Measurements from ENCODE around the gene OTUB2.

OTUB2 gene

DNA sequence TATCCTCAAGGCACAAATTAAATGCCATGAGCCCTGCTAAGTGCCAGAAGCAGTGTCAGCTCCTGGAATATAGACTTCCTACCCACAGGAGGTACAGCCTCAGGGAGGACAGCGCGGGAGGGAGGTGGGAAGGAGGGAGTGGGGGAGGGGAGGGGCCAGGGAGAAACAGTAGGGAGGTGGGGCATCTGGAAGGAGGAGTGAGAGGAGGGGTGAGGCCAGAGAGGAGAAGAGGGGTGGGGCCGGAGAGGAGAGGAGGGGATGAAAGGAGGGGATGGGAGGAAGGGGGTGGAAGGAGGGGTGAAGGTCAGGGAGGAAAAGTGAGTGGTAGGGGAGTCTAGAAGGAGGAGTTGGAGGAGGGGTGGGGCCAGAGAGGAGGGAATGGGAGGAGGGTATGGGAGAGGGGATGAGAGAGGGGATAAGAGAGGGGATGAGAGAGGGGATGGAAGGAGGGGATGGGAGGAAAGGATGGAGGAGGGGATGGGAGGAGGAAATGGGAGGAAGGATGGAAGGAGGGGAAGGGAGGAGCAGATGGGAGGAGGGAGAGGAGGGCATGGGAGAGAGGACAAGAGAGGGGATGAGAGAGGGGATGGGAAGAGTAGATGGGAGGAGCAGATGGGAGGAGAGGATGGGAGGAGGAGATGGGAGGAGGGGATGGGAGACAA is 38.2 kb upstream of the OTUB2 start:
- TF ChIP-seq ZNF274 (IDR thresholded peaks at IDR 0.05; ENCODE audit: low read depth, low read length): no peak
- no peak overlapping the region for H3K4me3 ChIP-seq (ENCODE audit: low read length)

DNA sequence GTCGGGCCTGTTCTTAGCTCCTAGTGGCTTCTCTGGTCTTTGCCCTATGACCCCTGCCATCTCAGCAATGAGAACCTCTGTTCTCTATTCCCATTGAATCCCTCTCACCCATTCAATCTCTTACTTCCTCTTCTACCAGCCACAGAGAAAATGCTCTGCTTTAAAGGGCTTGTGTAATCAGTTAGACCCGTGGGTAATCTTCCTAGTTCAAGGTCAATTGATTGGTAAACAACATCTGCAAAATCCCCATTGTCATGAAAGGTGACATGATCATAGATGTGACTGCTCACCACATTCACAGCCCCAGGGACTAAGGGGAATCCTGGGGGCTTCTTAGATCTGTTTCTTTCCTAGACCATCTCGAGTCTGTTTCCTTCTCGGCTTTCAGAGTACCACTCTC is 36.2 kb upstream of the OTUB2 start:
- TF ChIP-seq ZNF274 (IDR thresholded peaks at IDR 0.05; ENCODE audit: low read depth, low read length): no peak
- H3K4me3 ChIP-seq (ENCODE audit: low read length): no peak overlapping the region

DNA sequence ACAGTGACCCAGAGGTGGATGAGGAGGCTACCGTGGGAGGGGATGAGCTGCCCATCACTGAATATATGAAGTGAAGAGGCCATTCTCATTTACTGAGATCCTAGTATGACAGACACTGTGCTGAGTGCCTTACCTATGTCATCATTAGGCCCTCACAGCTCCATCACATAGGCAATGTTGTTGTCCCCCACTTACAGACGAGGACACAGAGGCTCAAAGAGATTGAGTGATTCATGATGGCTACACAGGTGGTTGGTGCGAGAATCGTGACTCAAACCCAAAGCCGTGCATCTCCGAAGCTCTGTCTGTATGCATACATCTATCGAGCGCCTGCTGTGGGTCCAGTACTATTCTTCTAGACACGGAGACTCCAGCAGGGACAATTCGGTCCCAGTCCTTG is 34.9 kb upstream of the OTUB2 start:
- no peak overlapping the region for H3K4me3 ChIP-seq (ENCODE audit: low read length)
- TF ChIP-seq ZNF274 (IDR thresholded peaks at IDR 0.05; ENCODE audit: low read depth, low read length): no peak

DNA sequence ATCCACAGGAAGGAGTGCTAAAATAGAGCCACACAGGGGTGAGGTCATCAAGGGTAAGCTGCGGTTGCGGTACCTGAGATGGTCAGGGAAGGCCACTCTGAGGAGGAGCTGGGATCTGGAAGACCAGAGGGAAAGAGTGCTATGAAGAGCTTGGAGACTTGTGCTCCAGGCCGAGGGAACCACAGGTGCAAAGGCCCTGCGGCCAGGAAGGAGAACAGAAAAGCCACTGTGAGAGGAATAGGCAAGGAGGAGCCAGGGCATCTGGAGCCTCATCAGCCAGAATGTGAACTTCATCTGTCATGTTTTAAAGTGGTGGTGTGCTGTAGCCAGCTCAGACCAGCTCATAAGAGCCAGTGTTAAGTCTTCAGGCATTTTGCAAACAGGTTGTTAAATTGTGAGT is 34.5 kb upstream of the OTUB2 start:
- no peak for TF ChIP-seq ZNF274 (IDR thresholded peaks at IDR 0.05; ENCODE audit: low read depth, low read length)
- H3K4me3 ChIP-seq (ENCODE audit: low read length): no peak overlapping the region

DNA sequence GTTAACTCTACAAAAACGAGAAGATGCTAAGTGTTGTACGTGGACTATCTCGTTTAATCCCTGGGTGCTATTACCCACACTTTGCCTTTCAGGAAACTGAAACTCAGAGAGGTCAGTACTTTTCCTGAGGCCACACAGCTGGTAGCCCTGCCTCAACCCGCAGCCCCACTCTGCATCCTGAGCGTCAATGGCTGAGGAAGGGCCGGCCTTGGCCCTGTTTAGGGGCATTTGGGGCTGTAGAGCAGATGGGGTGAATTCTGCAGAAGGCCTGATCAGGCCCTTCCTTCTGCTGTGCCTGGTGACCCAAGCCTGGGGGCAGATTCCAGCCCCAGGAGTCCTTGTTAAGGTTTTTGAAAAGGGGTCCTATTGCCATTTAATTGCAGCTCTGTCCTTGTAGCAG is 32.8 kb upstream of the OTUB2 start:
- TF ChIP-seq ZNF274 (IDR thresholded peaks at IDR 0.05; ENCODE audit: low read depth, low read length): no peak
- no peak overlapping the region for H3K4me3 ChIP-seq (ENCODE audit: low read length)

DNA sequence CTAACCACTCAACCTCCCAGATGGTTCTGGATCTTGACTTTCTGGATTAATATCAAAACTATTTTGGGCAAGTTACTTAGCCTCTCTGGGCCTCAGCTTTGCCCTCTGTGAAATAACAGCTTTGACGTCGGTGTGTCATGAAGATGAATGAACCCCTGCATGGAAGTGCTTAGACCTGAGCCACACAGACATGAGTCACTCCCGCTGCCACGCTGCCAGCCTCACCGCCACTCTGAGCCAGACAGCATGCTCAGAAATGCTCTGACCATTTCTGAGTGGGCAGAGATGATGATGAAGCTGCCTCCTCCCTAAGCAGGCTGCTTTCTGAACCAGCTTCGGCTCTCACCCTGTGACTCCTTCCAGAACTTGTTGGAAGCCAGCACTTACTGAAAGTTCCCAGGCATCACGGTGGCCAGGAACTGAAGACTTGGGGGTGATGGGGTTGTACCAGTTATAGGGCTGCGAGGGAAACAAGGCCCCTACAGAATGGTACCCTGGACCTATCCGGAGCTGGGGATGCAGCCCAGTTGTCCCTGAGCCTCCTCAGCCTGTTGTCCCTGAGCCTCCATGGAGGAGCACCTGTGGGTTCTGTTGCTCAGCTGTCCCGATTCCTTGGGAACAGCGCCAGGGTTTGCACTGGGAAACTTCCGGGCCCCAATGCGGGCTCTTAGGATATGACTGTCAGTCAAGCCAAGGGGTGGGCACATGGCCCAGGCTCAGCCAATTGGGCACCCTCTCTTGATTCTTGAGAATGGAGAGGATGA is 31.0 kb upstream of the OTUB2 start:
- TF ChIP-seq ZNF274 (IDR thresholded peaks at IDR 0.05; ENCODE audit: low read depth, low read length): no peak
- H3K4me3 ChIP-seq (ENCODE audit: low read length): no peak overlapping the region

DNA sequence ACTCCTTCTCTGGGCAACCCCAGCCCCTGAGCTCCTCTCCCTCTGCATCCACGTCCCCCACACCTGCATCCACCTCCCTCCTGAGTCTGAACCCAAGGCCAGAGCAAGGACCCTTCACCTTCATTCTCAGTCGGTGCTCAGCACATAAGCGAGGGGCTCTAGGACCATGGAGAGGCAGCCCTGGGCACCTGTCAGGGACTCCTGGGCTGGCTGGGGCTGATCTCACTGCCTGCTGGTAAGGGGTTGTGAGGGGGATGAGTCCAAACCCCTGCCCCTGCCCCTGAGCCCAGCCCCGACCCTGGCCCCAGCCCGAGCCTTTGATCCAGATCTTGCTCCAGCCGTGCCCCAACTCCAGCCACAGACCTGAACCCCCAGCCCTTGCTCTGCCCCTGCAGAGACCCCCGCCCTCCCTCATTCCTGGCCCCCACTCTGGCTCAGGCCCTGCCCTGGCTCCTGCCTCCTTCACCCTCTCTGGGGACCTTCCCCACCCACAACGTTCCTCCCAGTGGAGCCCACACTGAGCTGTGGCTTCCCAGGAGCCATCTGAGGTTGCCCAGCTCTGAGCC is 29.9 kb upstream of the OTUB2 start:
- no peak for TF ChIP-seq ZNF274 (IDR thresholded peaks at IDR 0.05; ENCODE audit: low read depth, low read length)

DNA sequence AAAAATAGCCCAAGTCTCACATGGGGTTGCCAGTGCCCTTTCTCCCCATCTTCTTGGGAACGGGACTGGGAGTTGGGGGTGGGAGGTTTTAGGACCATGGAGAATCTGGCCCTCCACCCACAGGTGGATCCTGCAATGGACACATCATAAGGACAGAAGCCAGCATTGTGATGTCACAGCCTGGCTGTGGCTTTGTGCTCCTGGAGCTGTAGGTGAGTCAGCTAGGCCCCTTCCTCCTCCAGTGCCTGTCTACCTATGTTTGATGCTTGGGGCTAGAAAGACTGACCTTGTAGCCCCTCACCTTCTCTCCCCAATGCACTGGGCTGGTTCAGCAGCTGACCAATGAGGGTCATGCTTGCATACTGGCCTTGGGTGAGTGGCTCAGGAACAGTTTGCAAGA is 29.1 kb upstream of the OTUB2 start, which contains the start of gene CCDC197:
TSS of gene CCDC197 (plus strand) at position 220 of the 400 bp plus-strand sequence. CDS start 831 bp downstream, outside the sequence.
- TF ChIP-seq ZNF274 (IDR thresholded peaks at IDR 0.05; ENCODE audit: low read depth, low read length): no peak

More for the DNA sequence above, 29.9 kb upstream of the OTUB2 start:
- H3K4me3 ChIP-seq (ENCODE audit: low read length): no peak overlapping the region

DNA sequence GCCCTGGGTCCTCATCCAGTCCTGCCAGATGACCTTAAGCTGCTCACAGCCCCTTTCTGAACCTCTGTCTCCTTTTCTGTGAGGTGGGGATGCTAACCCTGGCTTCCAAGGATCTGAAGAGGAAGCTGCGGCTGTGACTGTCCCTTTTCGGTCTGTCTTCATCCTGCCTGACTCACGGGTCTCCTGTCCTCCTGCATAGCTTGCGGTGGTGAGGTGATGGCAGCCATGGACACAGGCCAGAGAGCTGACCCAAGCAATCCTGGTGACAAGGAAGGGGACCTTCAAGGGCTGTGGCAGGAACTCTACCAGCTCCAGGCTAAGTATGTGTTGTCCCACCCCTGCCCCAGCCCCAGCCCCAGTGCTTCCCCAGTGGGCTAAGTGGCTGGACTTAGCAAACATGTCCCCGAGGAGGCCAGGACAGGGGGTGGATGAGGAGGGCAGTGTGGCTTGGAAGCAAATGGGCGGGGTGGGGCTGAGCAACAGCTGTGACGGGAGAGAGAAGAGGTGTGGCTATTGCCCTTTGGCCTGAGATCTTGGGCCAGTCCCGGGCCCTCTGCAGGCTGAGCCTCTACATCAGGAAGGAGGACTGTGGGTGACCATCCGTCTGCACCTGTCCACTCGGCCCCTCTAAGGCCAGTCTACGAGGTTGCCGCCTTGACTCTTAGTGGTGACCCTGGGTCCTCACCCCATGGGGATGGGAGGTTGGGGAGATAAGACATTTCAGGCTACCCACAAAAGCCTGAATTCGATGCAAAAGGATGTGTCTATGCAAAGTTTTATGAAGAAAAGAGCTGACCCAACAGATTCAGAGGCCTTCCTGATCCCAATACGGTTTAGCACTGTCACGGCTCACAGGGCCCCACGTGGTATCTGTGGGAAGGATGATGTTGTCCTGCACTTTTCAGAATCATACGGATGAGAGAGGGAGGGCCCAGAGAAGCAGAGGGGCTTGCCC is 27.9 kb upstream of the OTUB2 start:
- TF ChIP-seq ZNF274 (IDR thresholded peaks at IDR 0.05; ENCODE audit: low read depth, low read length): no peak
- H3K4me3 ChIP-seq (ENCODE audit: low read length): no peak overlapping the region

More for the DNA sequence above, 29.1 kb upstream of the OTUB2 start, which contains the start of gene CCDC197:
- no peak within 1 kb of the TSS for H3K4me3 ChIP-seq (ENCODE audit: low read length)

DNA sequence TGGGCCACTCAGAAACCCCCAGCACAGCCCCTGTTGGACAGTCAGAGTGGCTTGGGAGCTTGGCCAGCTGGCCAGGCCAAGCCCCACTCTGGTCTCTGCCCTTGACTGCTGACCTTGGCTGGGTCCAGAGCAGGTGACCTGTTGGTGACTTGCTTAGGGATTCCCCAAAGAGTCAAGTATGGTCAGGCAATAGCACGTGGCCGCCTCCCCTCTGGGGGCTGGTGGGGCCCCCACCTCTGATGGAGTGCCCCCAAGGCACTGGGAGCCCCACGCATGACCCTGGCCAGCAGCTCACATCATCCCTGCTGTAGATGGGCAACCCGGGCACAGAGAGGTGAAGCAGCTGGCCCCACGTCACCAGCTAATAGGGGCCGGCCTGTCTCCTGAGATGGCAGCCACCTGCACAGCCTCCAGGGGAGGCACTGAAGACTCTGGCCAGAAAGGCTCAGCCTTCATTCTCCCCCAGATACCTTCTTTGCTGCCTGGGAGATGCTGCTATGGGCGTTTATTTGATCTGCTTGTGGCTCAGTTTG is 27.2 kb upstream of the OTUB2 start:
- H3K4me3 ChIP-seq (ENCODE audit: low read length): no peak overlapping the region
- TF ChIP-seq ZNF274 (IDR thresholded peaks at IDR 0.05; ENCODE audit: low read depth, low read length): no peak

DNA sequence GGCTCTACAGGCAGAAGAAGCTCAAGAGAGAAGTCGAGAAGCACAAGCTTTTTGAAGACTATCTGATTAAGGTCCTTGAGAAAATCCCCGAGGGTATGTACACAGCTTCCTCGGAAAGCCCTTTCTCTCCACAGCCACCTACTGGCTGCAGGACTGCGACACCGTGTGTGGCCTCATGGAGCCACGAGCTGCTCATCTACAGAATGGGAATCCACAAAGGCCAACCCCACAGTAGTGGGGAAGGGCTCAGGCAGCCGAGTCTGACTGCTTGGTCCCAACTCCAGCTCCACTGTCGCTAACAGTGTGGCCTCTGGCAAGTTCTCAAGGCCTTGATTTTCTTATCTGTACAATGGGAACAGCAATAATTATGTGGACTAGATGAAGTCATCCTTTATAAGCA is 26.6 kb upstream of the OTUB2 start:
- no peak for TF ChIP-seq ZNF274 (IDR thresholded peaks at IDR 0.05; ENCODE audit: low read depth, low read length)
- no peak overlapping the region for H3K4me3 ChIP-seq (ENCODE audit: low read length)

DNA sequence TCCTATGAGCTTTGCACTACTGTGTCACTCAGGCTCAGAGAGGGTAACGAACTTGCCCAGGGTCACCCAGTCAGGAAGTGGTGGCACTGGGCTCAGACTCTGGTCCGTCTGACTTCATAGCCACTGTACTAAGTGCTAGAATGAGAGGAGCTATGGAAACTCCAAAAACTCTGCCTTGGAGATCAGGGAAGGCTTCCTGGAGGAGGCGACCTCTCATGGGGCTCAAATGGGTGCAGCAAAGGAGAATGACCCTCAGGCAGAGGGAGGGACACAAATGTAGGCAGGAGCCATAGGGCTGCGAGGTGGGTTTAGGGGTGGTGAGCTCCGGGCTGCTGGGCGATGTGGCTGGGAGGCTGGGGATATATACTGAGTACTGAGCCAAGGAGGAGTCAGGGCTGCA is 25.9 kb upstream of the OTUB2 start:
- no peak for TF ChIP-seq ZNF274 (IDR thresholded peaks at IDR 0.05; ENCODE audit: low read depth, low read length)
- no peak overlapping the region for H3K4me3 ChIP-seq (ENCODE audit: low read length)

DNA sequence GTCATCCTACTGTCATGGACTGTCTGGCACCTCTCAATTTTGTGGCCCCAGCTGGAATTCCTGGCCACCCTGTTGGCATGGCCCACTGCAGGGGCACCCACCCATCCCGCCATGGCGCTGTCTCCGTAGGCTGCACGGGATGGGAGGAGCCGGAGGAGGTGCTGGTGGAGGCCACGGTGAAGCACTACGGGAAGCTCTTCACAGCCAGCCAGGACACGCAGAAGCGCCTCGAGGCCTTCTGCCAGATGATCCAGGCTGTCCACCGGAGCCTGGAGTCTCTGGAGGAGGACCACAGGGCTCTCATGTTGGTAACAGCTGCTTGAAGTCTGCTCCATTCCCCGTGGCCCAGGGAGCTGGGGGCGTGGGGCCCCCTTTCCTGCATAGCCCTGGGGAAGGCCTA is 25.1 kb upstream of the OTUB2 start:
- no peak overlapping the region for H3K4me3 ChIP-seq (ENCODE audit: low read length)

More for the DNA sequence above, 25.1 kb upstream of the OTUB2 start:
- TF ChIP-seq ZNF274 (IDR thresholded peaks at IDR 0.05; ENCODE audit: low read depth, low read length): no peak

All from GM08714 (cell line).